DND-41 (cell line): ENCODE results near the gene PGGT1B.

Experiments used
- ATAC-seq: fragments of 200-7000 bp; cut with Tn5 transposase; 3 replicates; pipeline ENCODE4 v1.9.1; 2021; ENCODE audit warnings: low read depth; ENCODE audit not compliant: insufficient read depth
- DNase-seq: peaks from one replicate; pipeline ENCODE4 v3.0.0-alpha.2; 2020
- H2AFZ ChIP-seq: 2 replicates; pipeline ENCODE4 v1.6.0; 2012; ENCODE audit warnings: low read depth, low read length
- H3K27ac ChIP-seq: 2 replicates; pipeline ENCODE4 v1.5.1; 2012; ENCODE audit warnings: low read length, inconsistent platforms
- H3K27me3 ChIP-seq: fragments of 200-600 bp; sonication (generic); 2 replicates; pipeline ENCODE4 v1.6.0; 2012; ENCODE audit warnings: low read length, mild to moderate bottlenecking, inconsistent platforms; ENCODE audit not compliant: insufficient read depth, poor library complexity
- H3K36me3 ChIP-seq: 2 replicates; pipeline ENCODE4 v1.5.1; 2012; ENCODE audit warnings: low read length, inconsistent platforms; ENCODE audit not compliant: insufficient read depth
- H3K4me1 ChIP-seq: 2 replicates; pipeline ENCODE4 v1.5.1; 2012; ENCODE audit warnings: mild to moderate bottlenecking, low read length; ENCODE audit not compliant: insufficient read depth
- H3K4me2 ChIP-seq: 2 replicates; pipeline ENCODE4 v1.6.0; 2012; ENCODE audit warnings: mild to moderate bottlenecking, moderate library complexity, low read length, inconsistent platforms; ENCODE audit not compliant: insufficient read depth
- H3K4me3 ChIP-seq, 2 experiments: fragments of 200-600 bp in 1 of 2; shearing (Covaris generic) in 1 of 2; 2 replicates each; pipeline ENCODE4 v1.5.1; 2012 to 2016; ENCODE audit warnings: inconsistent platforms in 2 of 2, low read length in 2 of 2, mild to moderate bottlenecking in 2 of 2, low read depth in 1 of 2, moderate library complexity in 1 of 2
- H3K79me2 ChIP-seq: 2 replicates; pipeline ENCODE4 v1.6.0; 2012; ENCODE audit warnings: low read length, inconsistent platforms; ENCODE audit not compliant: insufficient read depth
- H3K9ac ChIP-seq: 2 replicates; pipeline ENCODE4 v1.6.0; 2012; ENCODE audit warnings: low read depth, mild to moderate bottlenecking, inconsistent platforms, low read length, moderate library complexity
- H3K9me3 ChIP-seq: 2 replicates; pipeline ENCODE4 v1.5.1; 2012; ENCODE audit warnings: low read length, moderate library complexity, mild to moderate bottlenecking, inconsistent platforms; ENCODE audit not compliant: insufficient read depth, severe bottlenecking
- H4K20me1 ChIP-seq: 2 replicates; pipeline ENCODE4 v1.6.0; 2012; ENCODE audit warnings: low read length; ENCODE audit not compliant: insufficient read depth
- EZH2 ChIP-seq: IDR thresholded peaks from 3 replicates; pipeline ENCODE4 v1.6.1; 2012; ENCODE audit warnings: borderline replicate concordance, low read depth, mild to moderate bottlenecking, moderate library complexity, low read length, inconsistent platforms; ENCODE audit not compliant: severe bottlenecking
- TF ChIP-seq, protein P1 (sequence below): IDR thresholded peaks from 2 replicates; pipeline ENCODE4 v1.5.1; 2012; ENCODE audit warnings: borderline replicate concordance, low read length, moderate library complexity, mild to moderate bottlenecking; ENCODE audit not compliant: poor library complexity, severe bottlenecking; ENCODE audit errors: extremely low read depth

The PGGT1B gene

DNA sequence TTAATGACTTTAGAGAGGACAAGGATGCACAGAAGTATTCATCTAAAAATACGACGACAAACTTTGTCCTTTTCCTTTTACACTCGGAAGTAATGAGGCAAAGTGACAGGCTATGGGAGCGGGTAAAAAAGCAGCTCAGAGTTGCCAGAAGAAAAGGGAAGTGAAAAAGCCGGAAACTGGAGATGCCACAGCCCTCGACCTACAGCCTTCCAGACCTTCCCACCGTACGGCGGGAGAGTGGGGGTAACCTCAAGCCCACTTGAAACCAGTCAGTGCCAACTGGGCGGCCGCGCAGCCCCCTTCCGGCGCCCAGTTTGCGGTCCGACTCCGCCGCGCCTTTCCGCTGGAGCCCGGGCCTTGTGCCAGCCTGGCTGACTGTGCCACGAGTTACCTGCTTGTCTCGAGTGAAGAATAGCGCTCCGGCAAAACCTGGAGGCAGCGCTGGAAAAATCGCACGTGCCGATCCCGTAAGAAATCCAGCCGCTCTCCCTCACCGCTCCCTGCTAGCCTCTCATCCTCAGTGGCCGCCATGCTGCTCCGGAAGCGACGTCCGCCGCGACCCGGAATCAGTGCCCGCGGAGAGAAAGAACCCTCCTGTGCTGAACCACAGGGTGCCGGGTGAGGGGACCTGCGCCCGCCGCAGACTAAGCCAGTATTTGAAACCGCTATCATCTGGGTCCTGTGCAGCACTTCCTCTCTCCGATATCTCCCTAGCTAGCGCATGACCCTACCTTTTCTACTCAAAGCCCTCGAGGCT, at the start of gene PGGT1B:
TSS of gene PGGT1B (minus strand) at position 557 of the 757 bp plus-strand sequence. CDS start at position 531, 26 bp downstream.
- Histone ChIP-seq H3K27me3 (no peaks in the 10 kb centered on the region), H3K79me2 (peaks cover 50% of the 10 kb centered on the region), H3K9ac (peak within 1 kb of the TSS; percentile 63), H3K27ac (peak within 1 kb of the TSS; percentile 70), H3K4me2 (peak within 1 kb of the TSS; percentile 85), H3K9me3 (no peaks in the 10 kb centered on the region), H4K20me1 (peaks cover 9% of the 10 kb centered on the region; the same call in 1 of the 2 replicates), H3K4me1 (peaks cover 29% of the 10 kb centered on the region), H3K36me3 (0 out of 2 replicates have a peak, but pooled peaks cover 3% of the 10 kb centered on the region), H2AFZ (peak within 1 kb of the TSS; percentile 74), H3K4me3 (peak within 1 kb of the TSS; percentile 54 to 70; a peak in 3 of 4 replicates)
- peak; percentile 96 for ATAC-seq
- DNase-seq = peak; percentile 86
- no peak for TF ChIP-seq EZH2
- TF ChIP-seq, protein P1, sequence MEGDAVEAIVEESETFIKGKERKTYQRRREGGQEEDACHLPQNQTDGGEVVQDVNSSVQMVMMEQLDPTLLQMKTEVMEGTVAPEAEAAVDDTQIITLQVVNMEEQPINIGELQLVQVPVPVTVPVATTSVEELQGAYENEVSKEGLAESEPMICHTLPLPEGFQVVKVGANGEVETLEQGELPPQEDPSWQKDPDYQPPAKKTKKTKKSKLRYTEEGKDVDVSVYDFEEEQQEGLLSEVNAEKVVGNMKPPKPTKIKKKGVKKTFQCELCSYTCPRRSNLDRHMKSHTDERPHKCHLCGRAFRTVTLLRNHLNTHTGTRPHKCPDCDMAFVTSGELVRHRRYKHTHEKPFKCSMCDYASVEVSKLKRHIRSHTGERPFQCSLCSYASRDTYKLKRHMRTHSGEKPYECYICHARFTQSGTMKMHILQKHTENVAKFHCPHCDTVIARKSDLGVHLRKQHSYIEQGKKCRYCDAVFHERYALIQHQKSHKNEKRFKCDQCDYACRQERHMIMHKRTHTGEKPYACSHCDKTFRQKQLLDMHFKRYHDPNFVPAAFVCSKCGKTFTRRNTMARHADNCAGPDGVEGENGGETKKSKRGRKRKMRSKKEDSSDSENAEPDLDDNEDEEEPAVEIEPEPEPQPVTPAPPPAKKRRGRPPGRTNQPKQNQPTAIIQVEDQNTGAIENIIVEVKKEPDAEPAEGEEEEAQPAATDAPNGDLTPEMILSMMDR = no peak

DNA sequence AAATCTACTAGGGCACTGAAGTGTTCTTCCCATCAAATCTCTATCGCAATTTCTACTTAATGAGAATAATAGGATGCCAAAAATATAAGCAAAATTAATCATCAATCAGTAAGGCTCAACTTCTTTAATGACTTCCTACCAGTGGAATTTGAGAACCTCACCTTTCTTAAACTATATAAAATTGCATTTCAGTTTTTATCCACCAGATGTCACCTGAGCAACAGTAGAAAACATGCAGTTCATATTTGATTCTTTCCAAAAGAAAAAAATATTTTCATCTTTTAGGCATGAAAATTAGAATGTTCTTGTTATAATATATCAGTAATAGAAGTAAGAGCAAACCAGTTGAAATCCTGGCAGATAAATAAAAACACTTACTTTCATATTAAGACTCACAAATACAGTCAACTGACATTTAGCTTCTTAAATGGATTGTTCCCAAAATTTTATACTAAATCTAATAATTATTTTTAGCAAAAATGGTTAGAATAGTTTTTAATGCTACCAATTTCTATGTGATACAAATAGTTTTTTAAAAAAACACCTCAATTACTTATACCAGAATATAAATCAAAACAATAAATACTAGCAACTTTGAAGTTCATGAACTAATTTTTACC, 47.2 kb upstream of the PGGT1B start:
- Histone ChIP-seq H2AFZ (no peak overlapping the region), H3K4me1 (no peaks in the 10 kb centered on the region), H3K4me2 (no peak overlapping the region), H3K36me3 (no peaks in the 10 kb centered on the region), H3K9me3 (no peaks in the 10 kb centered on the region), H3K4me3 (no peak overlapping the region), H3K27me3 (peaks cover 5% of the 10 kb centered on the region), H3K9ac (no peak overlapping the region), H3K79me2 (no peaks in the 10 kb centered on the region), H4K20me1 (no peaks in the 10 kb centered on the region), H3K27ac (no peak overlapping the region)
- ATAC-seq (peak; percentile 58; the same call in 1 of the 3 replicates), DNase-seq (no peak)
- TF ChIP-seq EZH2 = no peak
- TF ChIP-seq, protein P1 = peak; percentile 69

DNA sequence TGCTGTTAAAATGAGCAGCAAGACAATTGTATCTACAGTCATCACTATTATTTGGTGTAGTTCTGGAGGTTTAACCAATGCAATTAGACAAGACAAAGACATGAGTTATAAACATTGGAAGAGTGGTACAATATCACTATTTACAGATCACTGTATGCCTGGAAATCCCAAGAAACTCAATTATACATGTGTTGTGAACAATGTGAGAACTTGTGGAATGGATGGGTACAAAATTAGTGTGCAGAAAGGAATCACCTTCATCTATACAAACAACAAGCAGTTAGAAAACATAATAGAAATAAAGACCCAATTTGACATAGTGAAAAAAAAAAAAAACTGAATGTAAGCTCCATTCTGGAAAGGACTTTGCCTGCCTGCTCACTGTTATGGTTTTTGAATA, 46.1 kb upstream of the PGGT1B start:
- TF ChIP-seq, protein P1 = no peak
- TF ChIP-seq EZH2 = no peak
- Histone ChIP-seq H3K9ac (no peak overlapping the region), H3K4me2 (no peak overlapping the region), H3K27ac (no peak overlapping the region), H3K27me3 (peaks cover 5% of the 10 kb centered on the region), H3K4me1 (no peaks in the 10 kb centered on the region), H4K20me1 (no peaks in the 10 kb centered on the region), H2AFZ (no peak overlapping the region), H3K36me3 (no peaks in the 10 kb centered on the region), H3K79me2 (no peaks in the 10 kb centered on the region), H3K4me3 (no peak overlapping the region), H3K9me3 (no peaks in the 10 kb centered on the region)
- DNase-seq = no peak
- no peak for ATAC-seq
